ENCODE measurements around the gene PLCG2. TPM values are rescaled to one million over a fixed set of nuclear protein-coding genes. Genes with fewer than 3 reads are reported as not detected.
"Not testable (repeated sequence)": the region's sequence is repeated elsewhere in the genome, so short reads cannot be mapped to it uniquely, and the experiment has no call there.

Gene PLCG2
- total RNA-seq, 2 experiments from 2014 or later: 10.1 to 11.1 TPM

GRCh38 chr16:81928975-81929374, 149.9 kb downstream of the PLCG2 start:
- Mint-ChIP-seq H3K9me3 (ENCODE audit: insufficient read depth) (no peaks in the 10 kb centered on the region), H3K27me3 (ENCODE audit: low read depth) (no peaks in the 10 kb centered on the region), H3K4me1 (ENCODE audit: low read depth) (peaks cover 11% of the 10 kb centered on the region), H3K27ac (peak overlapping the region; percentile 72), H3K4me3 (no peak overlapping the region), H3K36me3 (ENCODE audit: low read depth) (no peaks in the 10 kb centered on the region)
- CTCF ChIA-PET: no interaction called here
- POLR2A ChIA-PET: no interaction called here
- DNase-seq: peak; percentile 35
- no peak for ATAC-seq

- POLR2A ChIA-PET: no interaction called here
- CTCF ChIA-PET: interaction anchor here (0.6 kb wide), 1 partner anchor 526 kb away, joined by 3 read pairs; no protein-coding TSS in a partner anchor
- Mint-ChIP-seq H3K4me1 (ENCODE audit: low read depth) (peaks cover 11% of the 10 kb centered on the region), H3K9me3 (ENCODE audit: insufficient read depth) (no peaks in the 10 kb centered on the region), H3K36me3 (ENCODE audit: low read depth) (no peaks in the 10 kb centered on the region), H3K27me3 (ENCODE audit: low read depth) (no peaks in the 10 kb centered on the region), H3K27ac (no peak overlapping the region), H3K4me3 (no peak overlapping the region)
- ATAC-seq (no peak), DNase-seq (no peak)
Observed at GRCh38 chr16:81929841-81930240, 150.8 kb downstream of the PLCG2 start.

GRCh38 chr16:81931927-81932326, 152.8 kb downstream of the PLCG2 start:
- Mint-ChIP-seq H3K27me3 (ENCODE audit: low read depth) (no peaks in the 10 kb centered on the region), H3K27ac (no peak overlapping the region), H3K36me3 (ENCODE audit: low read depth) (no peaks in the 10 kb centered on the region), H3K9me3 (ENCODE audit: insufficient read depth) (no peaks in the 10 kb centered on the region), H3K4me1 (ENCODE audit: low read depth) (peaks cover 11% of the 10 kb centered on the region), H3K4me3 (no peak overlapping the region)
- ATAC-seq: no peak
- CTCF ChIA-PET: no interaction called here
- no peak for DNase-seq
- POLR2A ChIA-PET: no interaction called here

GRCh38 chr16:81932668-81933067, 153.6 kb downstream of the PLCG2 start:
- POLR2A ChIA-PET: no interaction called here
- DNase-seq (no peak), ATAC-seq (no peak)
- Mint-ChIP-seq H3K4me3 (no peak overlapping the region), H3K9me3 (ENCODE audit: insufficient read depth) (no peaks in the 10 kb centered on the region), H3K27ac (no peak overlapping the region), H3K36me3 (ENCODE audit: low read depth) (no peaks in the 10 kb centered on the region), H3K4me1 (ENCODE audit: low read depth) (peaks cover 11% of the 10 kb centered on the region), H3K27me3 (ENCODE audit: low read depth) (no peaks in the 10 kb centered on the region)
- CTCF ChIA-PET: no interaction called here

- CTCF ChIA-PET: interaction anchor here (1.1 kb wide), 1 partner anchor 14 kb away, joined by 3 read pairs; no protein-coding TSS in a partner anchor
- no peak for ATAC-seq
Observed at GRCh38 chr16:81933361-81933760, 154.3 kb downstream of the PLCG2 start.

DNA sequence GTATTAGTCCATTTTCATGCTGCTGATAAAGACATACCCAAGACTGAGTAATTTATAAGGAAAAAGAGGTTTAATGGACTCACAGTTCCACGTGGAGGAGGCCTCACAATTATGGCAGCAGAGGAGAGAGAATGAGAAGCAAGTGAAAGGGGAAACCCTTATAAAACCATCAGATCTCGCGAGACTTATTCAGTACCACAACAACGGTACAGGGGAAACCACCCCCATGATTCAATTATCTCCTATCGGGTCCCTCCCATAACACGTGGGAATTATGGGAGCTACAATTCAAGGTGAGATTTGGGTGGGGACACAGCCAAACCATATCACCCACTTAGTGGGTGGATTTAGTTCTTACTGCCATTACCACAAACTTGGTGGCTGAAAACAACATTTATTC, 155.6 kb downstream of the PLCG2 start:
- H3K36me3 Mint-ChIP-seq (ENCODE audit: low read depth); POLR2A ChIA-PET: not testable (repeated sequence)

More at GRCh38 chr16:81933361-81933760, 154.3 kb downstream of the PLCG2 start:
- H3K27me3 Mint-ChIP-seq (ENCODE audit: low read depth): no peaks in the 10 kb centered on the region
- no peak for DNase-seq
- POLR2A ChIA-PET: no interaction called here
- H3K4me1 Mint-ChIP-seq (ENCODE audit: low read depth): peaks cover 10% of the 10 kb centered on the region
- H3K9me3 Mint-ChIP-seq (ENCODE audit: insufficient read depth): no peaks in the 10 kb centered on the region
- no peaks in the 10 kb centered on the region for H3K36me3 Mint-ChIP-seq (ENCODE audit: low read depth)
- H3K4me3 Mint-ChIP-seq: no peak overlapping the region
- H3K27ac Mint-ChIP-seq: no peak overlapping the region

GRCh38 chr16:81936209-81937000, 157.3 kb downstream of the PLCG2 start:
- Mint-ChIP-seq H3K27ac (no peak overlapping the region), H3K4me1 (ENCODE audit: low read depth) (peaks cover 2% of the 10 kb centered on the region), H3K4me3 (no peak overlapping the region), H3K36me3 (ENCODE audit: low read depth) (no peaks in the 10 kb centered on the region), H3K9me3 (ENCODE audit: insufficient read depth) (no peaks in the 10 kb centered on the region), H3K27me3 (ENCODE audit: low read depth) (no peaks in the 10 kb centered on the region)
- DNase-seq: no peak
- ATAC-seq: no peak
- ChIA-PET POLR2A (no interaction called here), CTCF (no interaction called here)

More for the DNA sequence above, 155.6 kb downstream of the PLCG2 start:
- not testable (repeated sequence) for H3K27ac Mint-ChIP-seq; H3K27me3 Mint-ChIP-seq (ENCODE audit: low read depth); H3K4me1 Mint-ChIP-seq (ENCODE audit: low read depth); H3K9me3 Mint-ChIP-seq (ENCODE audit: insufficient read depth); H3K4me3 Mint-ChIP-seq; DNase-seq; ATAC-seq
- CTCF ChIA-PET: interaction anchor here (1.0 kb wide), 1 partner anchor 296 kb away, joined by 4 read pairs; no protein-coding TSS in a partner anchor

DNA sequence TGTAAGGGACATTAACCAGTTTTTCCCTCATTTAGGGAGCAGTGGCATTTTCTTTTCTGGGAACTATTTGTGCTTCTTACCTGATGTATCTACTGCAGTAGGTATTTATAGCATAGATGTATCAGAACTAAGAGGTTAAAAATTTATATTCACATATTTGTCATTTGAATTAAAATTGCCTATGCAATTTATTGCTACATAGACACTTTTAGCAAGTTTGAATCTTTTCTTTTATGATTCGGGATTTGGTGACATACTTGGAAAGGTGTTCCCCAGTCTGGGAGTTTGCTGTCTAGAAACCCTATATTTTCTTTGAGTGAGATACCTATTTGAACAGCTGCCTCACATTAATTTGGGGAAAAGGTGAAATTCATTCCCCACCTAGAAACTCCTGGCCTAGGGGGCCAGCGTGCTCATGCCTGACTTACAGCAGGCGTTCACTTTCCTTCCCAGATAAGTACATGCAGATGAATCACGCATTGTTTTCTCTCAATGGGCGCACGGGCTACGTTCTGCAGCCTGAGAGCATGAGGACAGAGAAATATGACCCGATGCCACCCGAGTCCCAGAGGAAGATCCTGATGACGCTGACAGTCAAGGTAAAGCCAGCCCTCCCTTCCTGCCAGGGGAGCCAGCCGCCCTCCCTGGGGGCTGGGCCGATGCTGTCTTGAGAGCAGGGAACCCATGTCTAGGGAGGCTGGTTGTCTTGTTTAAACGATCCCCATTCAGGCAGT, 158.4 kb downstream of the PLCG2 start:
- DNase-seq (no peak), ATAC-seq (no peak)
- no peak overlapping the region for H3K27ac Mint-ChIP-seq
- ChIA-PET POLR2A (no interaction called here), CTCF (no interaction called here)
- H3K4me3 Mint-ChIP-seq: no peak overlapping the region
- no peaks in the 10 kb centered on the region for H3K36me3 Mint-ChIP-seq (ENCODE audit: low read depth)
- no peaks in the 10 kb centered on the region for H3K9me3 Mint-ChIP-seq (ENCODE audit: insufficient read depth)
- H3K4me1 Mint-ChIP-seq (ENCODE audit: low read depth): peaks cover 2% of the 10 kb centered on the region
- H3K27me3 Mint-ChIP-seq (ENCODE audit: low read depth): no peaks in the 10 kb centered on the region

- Mint-ChIP-seq H3K9me3 (ENCODE audit: insufficient read depth) (no peaks in the 10 kb centered on the region), H3K36me3 (ENCODE audit: low read depth) (no peaks in the 10 kb centered on the region), H3K4me1 (ENCODE audit: low read depth) (peaks cover 2% of the 10 kb centered on the region), H3K4me3 (no peak overlapping the region), H3K27ac (no peak overlapping the region), H3K27me3 (ENCODE audit: low read depth) (no peaks in the 10 kb centered on the region)
- ChIA-PET CTCF (interaction anchor here (0.5 kb wide), 1 partner anchor 298 kb away, joined by 3 read pairs; no protein-coding TSS in a partner anchor), POLR2A (no interaction called here)
- ATAC-seq (no peak), DNase-seq (no peak)
Observed at GRCh38 chr16:81938326-81939163, 159.5 kb downstream of the PLCG2 start.

DNA sequence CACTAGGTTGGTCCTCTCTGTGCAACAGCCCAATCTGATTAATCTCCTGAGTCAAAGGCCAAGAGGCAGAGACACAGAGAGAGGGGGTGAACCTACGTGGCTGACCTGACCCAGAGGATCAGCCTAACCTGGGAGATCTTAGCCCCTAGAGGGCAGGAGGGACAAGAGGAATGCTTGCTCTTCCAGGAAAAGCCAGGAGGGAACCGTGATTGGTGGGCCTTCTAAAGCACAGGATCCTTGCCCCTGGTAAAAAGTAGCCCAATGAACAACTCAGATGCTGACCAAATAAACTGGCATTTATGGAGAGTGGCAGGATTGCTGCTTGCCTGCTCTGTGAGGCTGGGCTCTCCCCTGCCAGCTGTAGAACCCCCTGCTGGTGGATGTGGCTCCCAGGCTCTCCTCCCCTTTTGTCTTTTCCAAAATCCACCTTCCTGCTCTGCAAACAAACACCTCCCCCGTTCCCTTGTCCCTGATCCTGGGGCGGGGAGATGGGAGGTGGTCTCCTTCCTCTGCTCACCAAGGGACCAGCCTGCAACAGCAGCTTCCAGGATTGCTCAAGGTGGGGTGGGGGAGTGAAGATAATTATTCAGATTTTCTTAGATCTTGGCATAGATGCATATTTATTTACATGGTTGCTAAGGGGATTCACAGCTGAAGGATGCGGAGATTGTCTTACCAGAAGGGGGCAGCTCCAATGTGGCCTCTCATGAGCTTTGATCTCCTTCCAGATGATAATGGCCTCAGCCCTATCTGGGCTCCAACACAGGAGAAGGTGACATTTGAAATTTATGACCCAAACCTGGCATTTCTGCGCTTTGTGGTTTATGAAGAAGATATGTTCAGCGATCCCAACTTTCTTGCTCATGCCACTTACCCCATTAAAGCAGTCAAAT, 160.3 kb downstream of the PLCG2 start:
- DNase-seq: no peak
- CTCF ChIA-PET: interaction anchor here (1.0 to 3.9 kb wide), 3 partner anchors 14 to 298 kb away, joined by 3 to 28 read pairs (median 4); no protein-coding TSS in a partner anchor
- no peak overlapping the region for H3K27ac Mint-ChIP-seq
- no peaks in the 10 kb centered on the region for H3K27me3 Mint-ChIP-seq (ENCODE audit: low read depth)
- H3K4me3 Mint-ChIP-seq: no peak overlapping the region
- POLR2A ChIA-PET: no interaction called here
- H3K9me3 Mint-ChIP-seq (ENCODE audit: insufficient read depth): no peaks in the 10 kb centered on the region
- H3K36me3 Mint-ChIP-seq (ENCODE audit: low read depth): no peaks in the 10 kb centered on the region
- no peak for ATAC-seq
- H3K4me1 Mint-ChIP-seq (ENCODE audit: low read depth): peaks cover 2% of the 10 kb centered on the region

Data from activated CD8-positive, alpha-beta T cell treated with anti-CD3 and anti-CD28 coated beads, Interleukin-2, amount 10 ng/mL, durations not matched to agents 7 days and 5 days (primary cell).